Type B pancreatic cell (in vitro differentiated cells): Measurements from ENCODE around the gene CRY2. TPM values are rescaled to one million over a fixed set of nuclear protein-coding genes. Genes with fewer than 3 reads are reported as not detected.

Experiments
- DNase-seq: peaks from one replicate; pipeline ENCODE4 v3.0.0; 2021; ENCODE audit warnings: mixed read lengths; ENCODE audit not compliant: unreplicated experiment; ENCODE audit errors: extremely low spot score
- H3K27ac Mint-ChIP-seq: 2 replicates; pipeline ENCODE4 v1.8.0; 2021; ENCODE audit warnings: mild to moderate bottlenecking, mixed read lengths
- H3K27me3 Mint-ChIP-seq: 2 replicates; pipeline ENCODE4 v1.8.0; 2021; ENCODE audit warnings: mixed read lengths
- H3K36me3 Mint-ChIP-seq: 2 replicates; pipeline ENCODE4 v1.8.0; 2021; ENCODE audit warnings: mixed read lengths
- H3K4me1 Mint-ChIP-seq: one replicate; pipeline ENCODE4 v1.8.0; 2021; ENCODE audit warnings: mixed read lengths; ENCODE audit not compliant: unreplicated experiment
- H3K4me3 Mint-ChIP-seq: 2 replicates; pipeline ENCODE4 v1.8.0; 2021; ENCODE audit warnings: mild to moderate bottlenecking, mixed read lengths
- H3K9me3 Mint-ChIP-seq: 2 replicates; pipeline ENCODE4 v1.8.0; 2021; ENCODE audit warnings: mixed read lengths
- CTCF ChIP-seq: fragments of 200-600 bp; sonication (generic); conservative IDR thresholded peaks from 2 replicates; pipeline ENCODE4 v1.5.0; 2021; ENCODE audit warnings: antibody characterized with exemption, mild to moderate bottlenecking
- total RNA-seq: library from RNA; stranded (reverse); gene quantifications from 2 replicates; pipeline ENCODE4 v1.2.1, GENCODE V29; 2021; ENCODE audit warnings: low replicate concordance

CRY2 gene
- total RNA-seq, 1 donor from 2014 or later: 27.7 TPM

GRCh38 chr11:45855308-45855707, 8.0 kb downstream of the CRY2 start:
- TF ChIP-seq CTCF: no peak
- Mint-ChIP-seq H3K4me1 (peaks cover 23% of the 10 kb centered on the region), H3K27me3 (no peaks in the 10 kb centered on the region), H3K27ac (no peak overlapping the region), H3K4me3 (no peak overlapping the region), H3K36me3 (peaks cover 7% of the 10 kb centered on the region), H3K9me3 (no peaks in the 10 kb centered on the region)
- DNase-seq: no peak

GRCh38 chr11:45856044-45856468, 8.8 kb downstream of the CRY2 start:
- peaks cover 21% of the 10 kb centered on the region for H3K4me1 Mint-ChIP-seq
- H3K9me3 Mint-ChIP-seq: no peaks in the 10 kb centered on the region
- TF ChIP-seq CTCF: no peak
- H3K36me3 Mint-ChIP-seq: peaks cover 9% of the 10 kb centered on the region
- DNase-seq: no peak
- H3K27ac Mint-ChIP-seq: no peak overlapping the region
- H3K27me3 Mint-ChIP-seq: no peaks in the 10 kb centered on the region
- no peak overlapping the region for H3K4me3 Mint-ChIP-seq

- Mint-ChIP-seq H3K27ac (peak overlapping the region; percentile 15), H3K4me3 (no peak overlapping the region), H3K4me1 (peaks cover 21% of the 10 kb centered on the region), H3K9me3 (no peaks in the 10 kb centered on the region), H3K36me3 (peaks cover 11% of the 10 kb centered on the region), H3K27me3 (no peaks in the 10 kb centered on the region)
- TF ChIP-seq CTCF: no peak
- DNase-seq: no peak
These were observed 10.7 kb downstream of the CRY2 start for GRCh38 chr11:45857961-45858474.

GRCh38 chr11:45858751-45859398, 11.6 kb downstream of the CRY2 start:
- peaks cover 19% of the 10 kb centered on the region for H3K4me1 Mint-ChIP-seq
- H3K36me3 Mint-ChIP-seq: peaks cover 11% of the 10 kb centered on the region
- H3K4me3 Mint-ChIP-seq: no peak overlapping the region
- TF ChIP-seq CTCF: no peak
- H3K27ac Mint-ChIP-seq: peak overlapping the region; percentile 15
- H3K9me3 Mint-ChIP-seq: no peaks in the 10 kb centered on the region
- no peak for DNase-seq
- no peaks in the 10 kb centered on the region for H3K27me3 Mint-ChIP-seq

GRCh38 chr11:45859661-45860140, 12.4 kb downstream of the CRY2 start:
- Mint-ChIP-seq H3K9me3 (no peaks in the 10 kb centered on the region), H3K4me3 (no peak overlapping the region), H3K36me3 (peaks cover 11% of the 10 kb centered on the region), H3K27ac (no peak overlapping the region), H3K4me1 (peaks cover 16% of the 10 kb centered on the region), H3K27me3 (no peaks in the 10 kb centered on the region)
- no peak for DNase-seq
- TF ChIP-seq CTCF: no peak
